CD14-positive monocyte (primary cell): ENCODE data around the gene SLC10A6. TPM values are rescaled to one million over a fixed set of nuclear protein-coding genes. Genes with fewer than 3 reads are reported as not detected.

Source experiments
- DNase-seq, 3 donors: peaks; one replicate each; pipeline ENCODE4 v3.0.0-alpha.2; 2011 to 2022
- H2AFZ ChIP-seq: 2 replicates; pipeline ENCODE4 v1.6.0; 2012; ENCODE audit warnings: mild to moderate bottlenecking, low read depth, low read length, inconsistent platforms; ENCODE audit not compliant: insufficient read depth, poor library complexity, severe bottlenecking
- H3K27ac ChIP-seq, 2 donors: 1 replicate in 1 of 2; 2 replicates in 1 of 2; pipeline ENCODE4 v1.5.1; 2012 to 2013; ENCODE audit warnings: low read length in 2 of 2, control low read depth in 1 of 2, inconsistent platforms in 1 of 2, low read depth in 1 of 2, mild to moderate bottlenecking in 1 of 2
- H3K27me3 ChIP-seq, 2 donors: one replicate each; pipeline versions ENCODE4 v1.6.0 to v1.6.1; 2011 to 2013; ENCODE audit warnings: low read length in 2 of 2; ENCODE audit not compliant: control insufficient read depth in 2 of 2, insufficient read depth in 2 of 2
- H3K36me3 ChIP-seq, 2 donors: replicated peaks in 1 of 2; 1 replicate in 1 of 2; 2 replicates in 1 of 2; pipeline versions ENCODE4 v1.5.1 to v1.6.1; 2012 to 2013; ENCODE audit warnings: low read length in 2 of 2, control low read depth in 1 of 2, inconsistent platforms in 1 of 2, mild to moderate bottlenecking in 1 of 2; ENCODE audit not compliant: insufficient read depth in 2 of 2, control insufficient read depth in 1 of 2
- H3K4me1 ChIP-seq, 2 donors: 1 replicate in 1 of 2; 2 replicates in 1 of 2; pipeline versions ENCODE4 v1.5.1 to v1.6.1; 2012 to 2013; ENCODE audit warnings: low read length in 2 of 2, control low read depth in 1 of 2, inconsistent platforms in 1 of 2, mild to moderate bottlenecking in 1 of 2, moderate library complexity in 1 of 2; ENCODE audit not compliant: insufficient read depth in 2 of 2, control insufficient read depth in 1 of 2
- H3K4me2 ChIP-seq: replicated peaks from 2 replicates; pipeline ENCODE3; 2012; ENCODE audit warnings: low read length, moderate library complexity, mild to moderate bottlenecking; ENCODE audit not compliant: poor library complexity, severe bottlenecking; ENCODE audit errors: extremely low read depth
- H3K4me3 ChIP-seq, 3 experiments: fragments of 200-600 bp in 1 of 3; sonication (generic) in 1 of 3; replicated peaks in 1 of 3; 1 replicate in 2 of 3; 2 replicates in 1 of 3; pipeline ENCODE4 v1.5.1; 2011 to 2013; ENCODE audit warnings: low read length in 3 of 3, mild to moderate bottlenecking in 3 of 3, control low read depth in 2 of 3, low read depth in 2 of 3, inconsistent platforms in 1 of 3, moderate library complexity in 1 of 3
- H3K79me2 ChIP-seq: 2 replicates; pipeline ENCODE4 v1.6.0; 2012; ENCODE audit warnings: mild to moderate bottlenecking, control low read depth, inconsistent platforms, low read length, moderate library complexity; ENCODE audit not compliant: insufficient read depth
- H3K9ac ChIP-seq: 2 replicates; pipeline ENCODE4 v1.6.0; 2017; ENCODE audit warnings: low read length, mild to moderate bottlenecking; ENCODE audit not compliant: insufficient read depth, poor library complexity, severe bottlenecking
- H3K9me3 ChIP-seq, 2 donors: replicated peaks in 1 of 2; 1 replicate in 1 of 2; 2 replicates in 1 of 2; pipeline versions ENCODE4 v1.5.1 to v1.6.1; 2012 to 2013; ENCODE audit warnings: low read length in 2 of 2, control low read depth in 1 of 2; ENCODE audit not compliant: control insufficient read depth in 1 of 2, insufficient read depth in 1 of 2
- H4K20me1 ChIP-seq: 2 replicates; pipeline ENCODE4 v1.6.0; 2012; ENCODE audit warnings: mild to moderate bottlenecking, low read length, control low read depth, moderate library complexity; ENCODE audit not compliant: insufficient read depth
- H3K27ac Mint-ChIP-seq, 7 donors: one replicate each; pipeline ENCODE4 v1.8.0; 2020; ENCODE audit warnings: mild to moderate bottlenecking in 7 of 7, mixed read lengths in 7 of 7, moderate library complexity in 6 of 7, inconsistent platforms in 2 of 7
- H3K27me3 Mint-ChIP-seq, 3 donors: one replicate each; pipeline ENCODE4 v1.8.0; 2021 to 2022; ENCODE audit warnings: low read depth in 3 of 3, mild to moderate bottlenecking in 3 of 3, mixed read lengths in 3 of 3, moderate library complexity in 3 of 3, inconsistent platforms in 1 of 3
- H3K36me3 Mint-ChIP-seq, 2 donors: one replicate each; pipeline ENCODE4 v1.8.0; 2020; ENCODE audit warnings: mixed read lengths in 2 of 2, inconsistent platforms in 1 of 2, mild to moderate bottlenecking in 1 of 2
- H3K4me1 Mint-ChIP-seq: one replicate; pipeline ENCODE4 v1.8.0; 2020; ENCODE audit warnings: mild to moderate bottlenecking, mixed read lengths
- H3K4me3 Mint-ChIP-seq, 2 donors: one replicate each; pipeline ENCODE4 v1.8.0; 2020; ENCODE audit warnings: mild to moderate bottlenecking in 2 of 2, mixed read lengths in 2 of 2, moderate library complexity in 1 of 2
- H3K9me3 Mint-ChIP-seq, 7 donors: one replicate each; pipeline ENCODE4 v1.8.0; 2020 to 2022; ENCODE audit warnings: mixed read lengths in 7 of 7, mild to moderate bottlenecking in 6 of 7, moderate library complexity in 6 of 7, inconsistent platforms in 2 of 7
- CTCF ChIP-seq: fragments of 200-600 bp; IDR thresholded peaks from one replicate; pipeline ENCODE4 v1.8.0; 2022; ENCODE audit warnings: antibody characterized with exemption, mild to moderate bottlenecking
- WGBS: methylation state at CpG from one replicate; pipeline ENCODE4 v1.1.5; 2013; ENCODE audit warnings: missing lambda C conversion rate; ENCODE audit not compliant: insufficient coverage; 5-methylcytosine and 5-hydroxymethylcytosine counted together
- intact Hi-C, 2 donors: fragments of 100-400 bp; cut with micrococcal nuclease; formaldehyde crosslinking; loops; one replicate each; pipeline versions ENCODE4 v1.15.0 to v1.15.1; 2023
- polyA plus RNA-seq, 3 donors: library from polyadenylated mRNA; depleted of rRNA in 1 of 3; unstranded in 2 of 3; stranded (reverse) in 1 of 3; fragments of 300-500 nt in 2 of 3; fragments of >200 nt in 1 of 3; fragmentation: Illumina TruSeq in 2 of 3; gene quantifications; 1 replicate in 2 of 3; 2 replicates in 1 of 3; pipeline ENCODE4 v1.2.3, GENCODE V29; 2012 to 2021

SLC10A6 gene
- polyA plus RNA-seq, 3 donors: 0.08 TPM; not detected in 2

GRCh38 chr4:86809809-86810208 lies 39.4 kb downstream of the SLC10A6 start:
- Mint-ChIP-seq H3K36me3 (no peaks in the 10 kb centered on the region), H3K4me3 (no peak overlapping the region), H3K4me1 (no peaks in the 10 kb centered on the region), H3K27me3 (no peaks in the 10 kb centered on the region), H3K9me3 (peaks cover 0 to 9% (median 1%) of the 10 kb centered on the region in 7 donors), H3K27ac (no peak overlapping the region)
- no peaks in the 10 kb centered on the region for H4K20me1 ChIP-seq
- no peak overlapping the region for H2AFZ ChIP-seq
- H3K27ac ChIP-seq: no peak overlapping the region
- H3K36me3 ChIP-seq: no peaks in the 10 kb centered on the region
- no peak for DNase-seq
- no peak overlapping the region for H3K4me3 ChIP-seq
- no peaks in the 10 kb centered on the region for H3K9me3 ChIP-seq
- no CpG with 5 or more reads among the region's 3 CpGs for WGBS
- no peak for TF ChIP-seq CTCF
- H3K4me2 ChIP-seq: no peak overlapping the region
- H3K79me2 ChIP-seq: no peaks in the 10 kb centered on the region
- H3K4me1 ChIP-seq: no peaks in the 10 kb centered on the region
- no peak overlapping the region for H3K9ac ChIP-seq
- H3K27me3 ChIP-seq: no peaks in the 10 kb centered on the region
- intact Hi-C loops: no loop called here

GRCh38 chr4:86791126-86791525 lies 58.1 kb downstream of the SLC10A6 start:
- H2AFZ ChIP-seq: no peak overlapping the region
- no peak for DNase-seq
- no peak overlapping the region for H3K4me2 ChIP-seq
- H4K20me1 ChIP-seq: no peaks in the 10 kb centered on the region
- Mint-ChIP-seq H3K27ac (no peak overlapping the region), H3K4me1 (no peaks in the 10 kb centered on the region), H3K36me3 (no peaks in the 10 kb centered on the region), H3K27me3 (peaks cover 0 to 3% (median 0%) of the 10 kb centered on the region in 3 donors), H3K9me3 (peaks cover 0 to 20% (median 7%) of the 10 kb centered on the region in 7 donors), H3K4me3 (no peak overlapping the region)
- no peak overlapping the region for H3K27ac ChIP-seq
- TF ChIP-seq CTCF: no peak
- intact Hi-C loops: no loop called here
- peaks cover 0 to 6% of the 10 kb centered on the region in 2 donors for H3K9me3 ChIP-seq
- 100% methylated on average over 8 of the region's 8 CpGs for WGBS
- H3K79me2 ChIP-seq: no peaks in the 10 kb centered on the region
- no peak overlapping the region for H3K4me3 ChIP-seq
- H3K9ac ChIP-seq: no peak overlapping the region
- H3K27me3 ChIP-seq: no peaks in the 10 kb centered on the region
- H3K4me1 ChIP-seq: no peaks in the 10 kb centered on the region
- no peaks in the 10 kb centered on the region for H3K36me3 ChIP-seq
